ENCODE measurements around the gene PERP. TPM values are rescaled to one million over a fixed set of nuclear protein-coding genes. Genes with fewer than 3 reads are reported as not detected.

The PERP gene
- polyA plus RNA-seq, 2 of the 4 experiments (the other 2 are of a cell fraction): 48.3 to 67.2 TPM

DNA sequence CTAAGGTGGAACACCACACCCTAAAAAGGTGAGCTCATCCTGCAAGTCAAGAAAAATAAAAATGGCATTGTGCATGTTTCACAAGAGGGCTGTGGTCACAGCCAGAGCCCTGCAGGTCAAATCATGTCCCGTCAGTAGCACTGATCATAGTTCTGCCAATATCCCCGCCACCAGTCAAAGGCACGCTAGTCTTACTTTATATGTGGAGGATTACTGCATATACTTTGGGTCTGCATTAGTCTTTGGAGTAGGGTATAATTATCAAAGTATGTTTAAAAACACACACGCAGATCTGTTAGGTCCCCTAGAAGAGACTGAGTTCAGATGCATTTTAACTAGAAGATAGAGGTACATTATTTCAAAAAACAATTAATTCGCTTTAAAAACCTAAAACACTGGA lies 1.8 kb downstream of the PERP start:
- H3K4me2 ChIP-seq: peak overlapping the region; percentile 92
- ATAC-seq (peak in 1 of 2 experiments; percentile 23; a peak in 3 of 6 replicates), FAIRE-seq (no peak), DNase-seq (ENCODE audit: low read depth in 1 of 2, low spot score in 1 of 2) (peak; percentile 28 to 35)
- WGBS (ENCODE audit: missing lambda C conversion rate): 8% methylated on average over 5 of the region's 5 CpGs
- peak overlapping the region; percentile 67 for H3K4me3 ChIP-seq
- H3K27ac ChIP-seq: peak overlapping the region; percentile 91 to 97
- TF ChIP-seq CEBPB (IDR thresholded peaks at IDR 0.05): 0 out of 4 replicates have a peak, but pooled peaks of 1 of the 2 experiments have one; percentile 3
- TF ChIP-seq JUNB (IDR thresholded peaks at IDR 0.05): no peak
- H3K9me3 ChIP-seq: no peaks in the 10 kb centered on the region
- ChIA-PET CTCF (interaction anchor here (1.0 to 2.9 kb wide), 7 partner anchors 9 to 586 kb away, joined by 3 to 27 read pairs (median 6); no protein-coding TSS in a partner anchor), POLR2A (no interaction called here)
- H3K4me1 ChIP-seq: peaks cover 37% of the 10 kb centered on the region

DNA sequence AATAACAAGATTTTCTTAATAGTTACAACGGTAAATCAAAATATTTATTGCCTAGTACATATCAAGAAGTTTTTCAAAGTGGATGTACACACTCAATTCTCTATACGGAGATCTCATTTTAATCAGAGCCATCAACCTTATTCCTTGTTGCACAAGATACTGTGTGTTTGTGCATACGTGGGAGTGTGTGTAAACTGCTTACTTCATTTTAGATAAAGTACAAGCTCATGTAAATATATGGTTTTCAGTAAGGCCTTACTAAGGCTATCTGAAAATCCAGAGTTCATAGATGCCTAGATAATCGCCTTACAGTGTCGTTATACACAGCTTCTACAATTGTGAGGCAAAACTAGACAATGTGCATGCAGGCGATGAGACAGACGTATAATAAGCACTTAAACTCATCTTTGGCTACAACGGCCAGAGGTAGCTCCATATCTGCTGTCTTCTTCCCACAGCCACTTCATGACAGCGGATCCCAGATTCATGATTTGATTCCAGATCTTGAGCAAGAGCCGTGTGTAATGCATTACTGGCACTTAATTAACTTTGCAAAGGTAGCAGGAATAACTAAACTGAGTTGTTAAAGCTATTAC lies 2.5 kb downstream of the PERP start:
- CTCF ChIA-PET: interaction anchor here (1.0 to 2.9 kb wide), 4 partner anchors 10 to 102 kb away, joined by 3 to 27 read pairs (median 10); no protein-coding TSS in a partner anchor
- no peak for FAIRE-seq
- POLR2A ChIA-PET: no interaction called here

DNA sequence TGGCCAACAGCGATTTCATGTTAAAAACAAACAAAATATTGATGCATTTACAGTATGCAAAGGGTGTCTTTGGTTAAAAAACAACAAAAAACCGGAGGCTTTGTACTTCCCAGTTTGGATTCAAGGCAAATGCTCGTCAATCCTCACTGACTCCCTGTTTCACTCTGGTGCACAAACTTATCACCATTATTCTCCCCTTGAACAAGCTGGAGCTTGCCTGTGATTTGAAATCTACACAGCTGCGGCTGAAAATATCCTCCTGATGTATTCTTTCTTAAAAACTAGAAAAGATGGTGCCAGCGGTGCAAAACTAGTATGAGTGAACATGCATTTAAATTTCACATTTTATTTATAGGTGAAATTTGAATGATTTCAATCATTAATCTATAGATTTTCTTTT lies 3.3 kb downstream of the PERP start:
- CTCF ChIA-PET: interaction anchor here (2.9 kb wide), 1 partner anchor 100 kb away, joined by 16 read pairs; no protein-coding TSS in a partner anchor

More for the DNA sequence above, 2.5 kb downstream of the PERP start:
- 20% methylated on average over 10 of the region's 10 CpGs for WGBS (ENCODE audit: missing lambda C conversion rate)
- H3K4me2 ChIP-seq: peak overlapping the region; percentile 92
- H3K27ac ChIP-seq: peak overlapping the region; percentile 60 to 91
- peaks cover 43% of the 10 kb centered on the region for H3K4me1 ChIP-seq
- no peaks in the 10 kb centered on the region for H3K9me3 ChIP-seq
- DNase-seq (ENCODE audit: low read depth in 1 of 2, low spot score in 1 of 2) (no peak), ATAC-seq (no peak)
- H3K4me3 ChIP-seq: peak overlapping the region; percentile 67
- TF ChIP-seq FOSL2 (IDR thresholded peaks at IDR 0.05): no peak
- TF ChIP-seq FOSL2 (CRISPR knock-in tag; IDR thresholded peaks at IDR 0.05): no peak
- TF ChIP-seq FOXS1 (CRISPR knock-in tag; IDR thresholded peaks at IDR 0.05): no peak
- TF ChIP-seq HDAC2 (IDR thresholded peaks at IDR 0.05): no peak
- no peak for TF ChIP-seq NPAS2 (CRISPR knock-in tag; IDR thresholded peaks at IDR 0.05; ENCODE audit: borderline replicate concordance)
- TF ChIP-seq, protein P1, sequence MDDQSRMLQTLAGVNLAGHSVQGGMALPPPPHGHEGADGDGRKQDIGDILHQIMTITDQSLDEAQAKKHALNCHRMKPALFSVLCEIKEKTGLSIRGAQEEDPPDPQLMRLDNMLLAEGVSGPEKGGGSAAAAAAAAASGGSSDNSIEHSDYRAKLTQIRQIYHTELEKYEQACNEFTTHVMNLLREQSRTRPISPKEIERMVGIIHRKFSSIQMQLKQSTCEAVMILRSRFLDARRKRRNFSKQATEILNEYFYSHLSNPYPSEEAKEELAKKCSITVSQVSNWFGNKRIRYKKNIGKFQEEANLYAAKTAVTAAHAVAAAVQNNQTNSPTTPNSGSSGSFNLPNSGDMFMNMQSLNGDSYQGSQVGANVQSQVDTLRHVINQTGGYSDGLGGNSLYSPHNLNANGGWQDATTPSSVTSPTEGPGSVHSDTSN (IDR thresholded peaks at IDR 0.05): no peak
- TF ChIP-seq, protein P2, sequence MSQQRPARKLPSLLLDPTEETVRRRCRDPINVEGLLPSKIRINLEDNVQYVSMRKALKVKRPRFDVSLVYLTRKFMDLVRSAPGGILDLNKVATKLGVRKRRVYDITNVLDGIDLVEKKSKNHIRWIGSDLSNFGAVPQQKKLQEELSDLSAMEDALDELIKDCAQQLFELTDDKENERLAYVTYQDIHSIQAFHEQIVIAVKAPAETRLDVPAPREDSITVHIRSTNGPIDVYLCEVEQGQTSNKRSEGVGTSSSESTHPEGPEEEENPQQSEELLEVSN (IDR thresholded peaks at IDR 0.05; ENCODE audit: borderline replicate concordance, low read depth): no peak
- TF ChIP-seq RAD21 (conservative IDR thresholded peaks at IDR 0.05 in 1 of 2, IDR thresholded peaks at IDR 0.05 in 1 of 2): no peak

DNA sequence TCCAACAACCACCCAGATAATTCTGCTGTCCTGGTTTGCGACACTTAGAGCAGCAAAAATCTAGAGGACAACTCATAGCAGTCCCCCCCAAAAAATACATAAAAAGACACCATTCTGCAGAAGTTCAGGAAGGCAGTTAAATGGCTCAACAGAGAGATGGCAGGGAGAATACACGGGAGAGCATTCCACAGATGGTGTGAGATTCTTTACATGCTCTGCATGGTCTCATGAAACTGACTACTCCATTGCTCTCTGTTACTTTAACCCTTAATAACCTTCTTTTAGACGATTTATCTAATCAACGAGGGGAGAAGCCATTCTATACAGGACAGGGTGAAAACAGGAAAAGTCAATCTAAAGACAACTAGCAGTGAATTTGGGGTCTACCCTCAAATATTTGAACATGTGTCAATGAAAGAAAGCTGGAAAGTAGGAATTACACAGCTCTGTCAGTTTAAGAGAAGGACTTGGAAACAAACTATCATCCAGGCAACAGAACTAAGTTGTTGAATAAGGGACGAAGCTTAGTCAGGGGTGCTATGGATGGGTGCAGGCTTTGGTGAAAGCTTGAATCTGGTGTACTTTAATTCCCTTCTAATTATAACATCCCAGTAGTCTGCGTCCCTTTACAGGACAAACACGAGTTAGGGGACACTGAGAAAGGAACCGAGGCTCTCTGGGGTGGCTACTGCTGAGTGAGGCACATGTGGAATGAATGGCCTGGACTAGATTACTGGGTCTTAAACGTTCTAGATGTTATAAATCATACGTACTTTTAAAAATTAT lies 5.1 kb downstream of the PERP start:
- ATAC-seq (no peak), FAIRE-seq (no peak), DNase-seq (ENCODE audit: low read depth in 1 of 2, low spot score in 1 of 2) (no peak)
- peaks cover 3% of the 10 kb centered on the region; the same call in 1 of the 3 replicates for H3K9me3 ChIP-seq
- CTCF ChIA-PET: no interaction called here
- POLR2A ChIA-PET: no interaction called here
- H3K4me1 ChIP-seq: peaks cover 39% of the 10 kb centered on the region
- H3K4me2 ChIP-seq: peak overlapping the region; percentile 23; the same call in 1 of the 3 replicates
- 57% methylated on average over 10 of the region's 10 CpGs for WGBS (ENCODE audit: missing lambda C conversion rate)
- H3K27ac ChIP-seq: 0 out of 6 replicates have a peak overlapping the region, but pooled peaks of 1 of the 2 experiments have one; percentile 19
- no peak overlapping the region for H3K4me3 ChIP-seq
- no peak for TF ChIP-seq MAZ (IDR thresholded peaks at IDR 0.05; ENCODE audit: borderline replicate concordance, low read depth, low read length)
- TF ChIP-seq HEYL (CRISPR knock-in tag; IDR thresholded peaks at IDR 0.05): no peak
- TF ChIP-seq RARB (CRISPR knock-in tag; IDR thresholded peaks at IDR 0.05): no peak
- TF ChIP-seq NFE2L2 (conservative IDR thresholded peaks at IDR 0.05; ENCODE audit: low read length): no peak
- no peak for TF ChIP-seq NPAS2 (CRISPR knock-in tag; IDR thresholded peaks at IDR 0.05; ENCODE audit: borderline replicate concordance)
- TF ChIP-seq, protein P2 (IDR thresholded peaks at IDR 0.05; ENCODE audit: borderline replicate concordance, low read depth): no peak
- TF ChIP-seq RCOR1 (IDR thresholded peaks at IDR 0.05; ENCODE audit: low read depth, low read length): no peak
- no peak for TF ChIP-seq FOSL2 (IDR thresholded peaks at IDR 0.05)
- no peak for TF ChIP-seq FOSL2 (CRISPR knock-in tag; IDR thresholded peaks at IDR 0.05)
- TF ChIP-seq, protein P3, sequence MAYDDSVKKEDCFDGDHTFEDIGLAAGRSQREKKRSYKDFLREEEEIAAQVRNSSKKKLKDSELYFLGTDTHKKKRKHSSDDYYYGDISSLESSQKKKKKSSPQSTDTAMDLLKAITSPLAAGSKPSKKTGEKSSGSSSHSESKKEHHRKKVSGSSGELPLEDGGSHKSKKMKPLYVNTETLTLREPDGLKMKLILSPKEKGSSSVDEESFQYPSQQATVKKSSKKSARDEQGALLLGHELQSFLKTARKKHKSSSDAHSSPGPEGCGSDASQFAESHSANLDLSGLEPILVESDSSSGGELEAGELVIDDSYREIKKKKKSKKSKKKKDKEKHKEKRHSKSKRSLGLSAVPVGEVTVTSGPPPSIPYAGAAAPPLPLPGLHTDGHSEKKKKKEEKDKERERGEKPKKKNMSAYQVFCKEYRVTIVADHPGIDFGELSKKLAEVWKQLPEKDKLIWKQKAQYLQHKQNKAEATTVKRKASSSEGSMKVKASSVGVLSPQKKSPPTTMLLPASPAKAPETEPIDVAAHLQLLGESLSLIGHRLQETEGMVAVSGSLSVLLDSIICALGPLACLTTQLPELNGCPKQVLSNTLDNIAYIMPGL (CRISPR knock-in tag; IDR thresholded peaks at IDR 0.05; ENCODE audit: borderline replicate concordance): no peak

More for the DNA sequence above, 3.3 kb downstream of the PERP start:
- ATAC-seq (no peak), FAIRE-seq (no peak), DNase-seq (ENCODE audit: low read depth in 1 of 2, low spot score in 1 of 2) (no peak)
- 41% methylated on average over 5 of the region's 5 CpGs for WGBS (ENCODE audit: missing lambda C conversion rate)
- POLR2A ChIA-PET: no interaction called here
- TF ChIP-seq POLR2A (IDR thresholded peaks at IDR 0.05; ENCODE audit: low read length) (no peak), CHD4 (IDR thresholded peaks at IDR 0.05; ENCODE audit: borderline replicate concordance) (no peak)
- Histone ChIP-seq H3K4me3 (no peak overlapping the region), H3K9me3 (no peaks in the 10 kb centered on the region; the same call in 2 of the 3 replicates), H3K4me1 (peaks cover 43% of the 10 kb centered on the region), H3K4me2 (peak overlapping the region; percentile 92), H3K27ac (0 out of 6 replicates have a peak overlapping the region, but pooled peaks of 1 of the 2 experiments have one; percentile 17)

All from A549 (cell line).